OCI-LY7 (cell line): ENCODE measurements around the gene PCDH9.

Experiments
- EZH2phosphoT487 ChIP-seq: fragments of 200-600 bp; sonication (generic); IDR thresholded peaks from 2 replicates; pipeline ENCODE4 v1.6.1; 2018; ENCODE audit warnings: low read depth, borderline replicate concordance, mild to moderate bottlenecking, mixed run types, antibody characterized with exemption, low read length, moderate library complexity, mixed read lengths
- TF ChIP-seq, protein P1 (sequence below): fragments of 200-600 bp; sonication (generic); conservative IDR thresholded peaks from 2 replicates; pipeline ENCODE4 v1.5.1; 2014; ENCODE audit warnings: mild to moderate bottlenecking, antibody characterized with exemption, low read length, moderate library complexity, mixed read lengths

DNA sequence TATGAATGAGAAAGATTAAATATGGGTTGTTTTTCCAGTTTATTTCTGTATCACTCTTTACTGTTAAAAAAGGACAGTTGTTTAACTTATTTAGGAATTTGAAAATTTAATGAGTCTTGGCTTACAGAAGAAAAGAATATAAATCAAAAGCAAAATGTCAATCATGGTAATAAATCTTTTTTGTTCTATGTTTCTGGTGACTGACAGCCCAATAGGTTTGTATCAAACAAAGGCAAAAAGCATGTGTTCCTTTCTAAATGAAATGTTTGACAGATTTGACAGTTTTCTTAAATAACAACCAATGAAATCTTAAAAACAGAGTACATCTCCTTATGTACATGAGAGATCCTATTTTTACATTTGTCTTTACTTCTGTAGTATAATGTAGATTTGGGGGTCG, 11.0 kb downstream of the PCDH9 start:
- TF ChIP-seq, protein P1, sequence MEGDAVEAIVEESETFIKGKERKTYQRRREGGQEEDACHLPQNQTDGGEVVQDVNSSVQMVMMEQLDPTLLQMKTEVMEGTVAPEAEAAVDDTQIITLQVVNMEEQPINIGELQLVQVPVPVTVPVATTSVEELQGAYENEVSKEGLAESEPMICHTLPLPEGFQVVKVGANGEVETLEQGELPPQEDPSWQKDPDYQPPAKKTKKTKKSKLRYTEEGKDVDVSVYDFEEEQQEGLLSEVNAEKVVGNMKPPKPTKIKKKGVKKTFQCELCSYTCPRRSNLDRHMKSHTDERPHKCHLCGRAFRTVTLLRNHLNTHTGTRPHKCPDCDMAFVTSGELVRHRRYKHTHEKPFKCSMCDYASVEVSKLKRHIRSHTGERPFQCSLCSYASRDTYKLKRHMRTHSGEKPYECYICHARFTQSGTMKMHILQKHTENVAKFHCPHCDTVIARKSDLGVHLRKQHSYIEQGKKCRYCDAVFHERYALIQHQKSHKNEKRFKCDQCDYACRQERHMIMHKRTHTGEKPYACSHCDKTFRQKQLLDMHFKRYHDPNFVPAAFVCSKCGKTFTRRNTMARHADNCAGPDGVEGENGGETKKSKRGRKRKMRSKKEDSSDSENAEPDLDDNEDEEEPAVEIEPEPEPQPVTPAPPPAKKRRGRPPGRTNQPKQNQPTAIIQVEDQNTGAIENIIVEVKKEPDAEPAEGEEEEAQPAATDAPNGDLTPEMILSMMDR: no peak
- no peak for TF ChIP-seq EZH2phosphoT487
